Common myeloid progenitor, CD34-positive (primary cell): ENCODE measurements around the gene UCK1.

ENCODE experiments used
- CTCF ChIA-PET: fragments of 350-600 bp; sonication (Branson Sonifier 250); formaldehyde crosslinking; loops from one replicate; lab custom pipeline; 2021; ENCODE audit warnings: antibody characterized with exemption; lab: Charles Lee
- POLR2A ChIA-PET: fragments of 350-600 bp; sonication (Branson Sonifier 250); formaldehyde crosslinking; loops from one replicate; lab custom pipeline; 2021; ENCODE audit warnings: antibody characterized with exemption; lab: Charles Lee
- DNase-seq, 3 donors: peaks; one replicate each; pipeline versions ENCODE4 v3.0.0 to v3.0.0-alpha.2; 2013
- H3K27ac ChIP-seq, 2 experiments: 1 replicate in 1 of 2; 2 replicates in 1 of 2; pipeline ENCODE4 v1.7.0; 2013; ENCODE audit warnings: inconsistent platforms in 2 of 2, low read length in 2 of 2, mild to moderate bottlenecking in 2 of 2, low read depth in 1 of 2, moderate library complexity in 1 of 2; ENCODE audit not compliant: severe bottlenecking in 2 of 2, insufficient read depth in 1 of 2, poor library complexity in 1 of 2
- H3K27me3 ChIP-seq, 5 experiments: replicated peaks in 2 of 5; 1 replicate in 3 of 5; 2 replicates in 2 of 5; pipeline versions ENCODE4 v1.6.1 to v1.7.0; 2013; ENCODE audit warnings: low read length in 4 of 5, mild to moderate bottlenecking in 2 of 5, moderate library complexity in 2 of 5, inconsistent platforms in 1 of 5; ENCODE audit not compliant: insufficient read depth in 5 of 5, control insufficient read depth in 4 of 5
- H3K36me3 ChIP-seq, 4 experiments: 1 replicate in 2 of 4; 2 replicates in 2 of 4; pipeline versions ENCODE4 v1.6.1 to v1.7.0; 2013; ENCODE audit warnings: low read length in 3 of 4, control low read depth in 1 of 4, mild to moderate bottlenecking in 1 of 4; ENCODE audit not compliant: control insufficient read depth in 4 of 4, insufficient read depth in 4 of 4
- H3K4me1 ChIP-seq, 4 experiments: 1 replicate in 3 of 4; 2 replicates in 1 of 4; pipeline versions ENCODE4 v1.6.1 to v1.7.1; 2013; ENCODE audit warnings: low read length in 3 of 4, mild to moderate bottlenecking in 3 of 4, control low read depth in 1 of 4, inconsistent platforms in 1 of 4, moderate library complexity in 1 of 4; ENCODE audit not compliant: control insufficient read depth in 4 of 4, insufficient read depth in 4 of 4; ENCODE audit errors: control extremely low read depth in 1 of 4
- H3K4me3 ChIP-seq, 7 experiments: 1 replicate in 4 of 7; 2 replicates in 3 of 7; pipeline versions ENCODE4 v1.5.1 to v1.7.0; 2013; ENCODE audit warnings: mild to moderate bottlenecking in 7 of 7, low read length in 6 of 7, moderate library complexity in 6 of 7, inconsistent platforms in 2 of 7, low read depth in 2 of 7, control low read depth in 1 of 7; ENCODE audit not compliant: insufficient read depth in 4 of 7, control insufficient read depth in 1 of 7; ENCODE audit errors: extremely low read depth in 1 of 7
- H3K9me3 ChIP-seq, 5 experiments: 1 replicate in 4 of 5; 2 replicates in 1 of 5; pipeline versions ENCODE4 v1.6.1 to v1.7.1; 2013; ENCODE audit warnings: low read length in 4 of 5, mild to moderate bottlenecking in 2 of 5, inconsistent platforms in 1 of 5, low read depth in 1 of 5, moderate library complexity in 1 of 5; ENCODE audit not compliant: control insufficient read depth in 4 of 5, insufficient read depth in 2 of 5; ENCODE audit errors: control extremely low read depth in 1 of 5
- WGBS: methylation state at CpG from one replicate; pipeline ENCODE4 v1.1.5; 2013; ENCODE audit not compliant: insufficient coverage; 5-methylcytosine and 5-hydroxymethylcytosine counted together

Gene UCK1

GRCh38 chr9:131490514-131490913 lies 40.5 kb downstream of the UCK1 start:
- Histone ChIP-seq H3K27ac (no peak overlapping the region), H3K4me3 (no peak overlapping the region), H3K36me3 (peaks cover 21 to 100% (median 81%) of the 10 kb centered on the region in 4 experiments), H3K4me1 (no peaks in the 10 kb centered on the region), H3K27me3 (no peaks in the 10 kb centered on the region), H3K9me3 (no peaks in the 10 kb centered on the region)
- CTCF ChIA-PET, result interaction anchor here (0.7 to 1.5 kb wide), 3 partner anchors 12 to 62 kb away, joined by 3 to 4 read pairs (median 3); no protein-coding TSS in a partner anchor
- POLR2A ChIA-PET, result no interaction called here
- no peak for DNase-seq
- 79% methylated on average over 7 of the region's 8 CpGs for WGBS

GRCh38 chr9:131487621-131488031 lies 43.4 kb downstream of the UCK1 start:
- no peaks in the 10 kb centered on the region for H3K9me3 ChIP-seq
- 96% methylated on average over 14 of the region's 14 CpGs for WGBS
- ChIA-PET POLR2A (no interaction called here), CTCF (interaction anchor here (0.9 to 1.2 kb wide), 2 partner anchors 9 to 11 kb away, joined by 3 read pairs; no protein-coding TSS in a partner anchor)
- H3K4me3 ChIP-seq, result no peak overlapping the region
- no peak overlapping the region for H3K27ac ChIP-seq
- no peak for DNase-seq
- H3K36me3 ChIP-seq, result peaks cover 20 to 100% (median 82%) of the 10 kb centered on the region in 4 experiments
- H3K27me3 ChIP-seq, result no peaks in the 10 kb centered on the region
- no peaks in the 10 kb centered on the region for H3K4me1 ChIP-seq

DNA sequence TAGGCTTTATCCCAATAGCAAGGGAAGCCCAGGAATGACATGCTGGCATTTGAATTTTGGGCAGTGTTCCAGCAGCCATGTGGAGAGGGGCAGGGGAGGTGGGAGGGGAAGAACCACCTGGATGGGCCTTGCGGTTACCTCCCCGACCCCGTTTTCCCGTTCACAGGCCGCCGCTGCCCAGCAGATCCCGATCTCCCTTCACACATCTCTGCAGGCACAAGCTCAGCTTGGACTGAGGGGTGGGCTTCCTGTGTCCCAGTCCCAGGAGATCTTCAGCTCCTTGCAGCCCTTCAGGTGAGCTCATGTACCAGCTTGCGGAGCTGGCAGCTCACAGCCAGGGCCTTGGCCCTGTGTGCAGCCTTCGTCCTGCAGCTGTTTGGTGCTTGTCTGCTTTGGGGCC lies 44.1 kb downstream of the UCK1 start:
- H3K36me3 ChIP-seq, result peaks cover 18 to 100% (median 79%) of the 10 kb centered on the region in 4 experiments
- no peaks in the 10 kb centered on the region for H3K9me3 ChIP-seq
- H3K4me1 ChIP-seq, result no peaks in the 10 kb centered on the region
- POLR2A ChIA-PET, result no interaction called here
- no peaks in the 10 kb centered on the region for H3K27me3 ChIP-seq
- 98% methylated on average over 8 of the region's 9 CpGs for WGBS
- CTCF ChIA-PET, result no interaction called here
- no peak overlapping the region for H3K4me3 ChIP-seq
- DNase-seq, result no peak
- no peak overlapping the region for H3K27ac ChIP-seq

GRCh38 chr9:131485728-131486422 lies 45.2 kb downstream of the UCK1 start:
- WGBS, result 90% methylated on average over 13 of the region's 19 CpGs
- DNase-seq, result no peak
- Histone ChIP-seq H3K36me3 (peaks cover 15 to 98% (median 75%) of the 10 kb centered on the region in 4 experiments), H3K9me3 (no peaks in the 10 kb centered on the region), H3K4me3 (no peak overlapping the region), H3K4me1 (no peaks in the 10 kb centered on the region), H3K27ac (no peak overlapping the region), H3K27me3 (no peaks in the 10 kb centered on the region)
- ChIA-PET POLR2A (no interaction called here), CTCF (interaction anchor here (1.3 kb wide), 1 partner anchor 117 kb away, joined by 3 read pairs; no protein-coding TSS in a partner anchor)

DNA sequence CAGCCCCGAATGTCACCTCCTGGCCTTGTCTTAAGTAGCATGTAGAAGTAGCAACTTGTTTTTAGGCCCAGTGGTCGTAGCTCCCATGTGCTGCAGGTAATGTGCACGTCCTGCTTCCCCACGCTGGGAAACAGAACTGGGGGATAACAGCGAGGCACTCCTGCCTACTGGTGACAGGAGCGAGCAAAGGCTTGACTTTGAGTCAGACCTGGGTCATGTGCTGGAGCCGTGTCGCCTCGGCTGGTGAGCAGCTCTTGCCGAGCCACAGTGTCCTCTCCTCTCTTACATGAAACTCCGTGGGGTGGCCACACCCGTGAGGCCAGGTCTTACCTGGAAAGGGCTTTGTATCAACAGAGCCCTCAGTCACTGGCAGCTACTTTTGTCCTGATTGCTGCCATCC lies 45.9 kb downstream of the UCK1 start:
- H3K4me1 ChIP-seq, result no peaks in the 10 kb centered on the region
- H3K9me3 ChIP-seq, result no peaks in the 10 kb centered on the region
- H3K4me3 ChIP-seq, result no peak overlapping the region
- no peak for DNase-seq
- peaks cover 13 to 98% (median 75%) of the 10 kb centered on the region in 4 experiments for H3K36me3 ChIP-seq
- whole genome bisulfite sequencing, result 94% methylated on average over 12 of the region's 12 CpGs
- no peak overlapping the region for H3K27ac ChIP-seq
- ChIA-PET POLR2A (no interaction called here), CTCF (interaction anchor here (1.3 kb wide), 1 partner anchor 117 kb away, joined by 3 read pairs; no protein-coding TSS in a partner anchor)
- H3K27me3 ChIP-seq, result no peaks in the 10 kb centered on the region

DNA sequence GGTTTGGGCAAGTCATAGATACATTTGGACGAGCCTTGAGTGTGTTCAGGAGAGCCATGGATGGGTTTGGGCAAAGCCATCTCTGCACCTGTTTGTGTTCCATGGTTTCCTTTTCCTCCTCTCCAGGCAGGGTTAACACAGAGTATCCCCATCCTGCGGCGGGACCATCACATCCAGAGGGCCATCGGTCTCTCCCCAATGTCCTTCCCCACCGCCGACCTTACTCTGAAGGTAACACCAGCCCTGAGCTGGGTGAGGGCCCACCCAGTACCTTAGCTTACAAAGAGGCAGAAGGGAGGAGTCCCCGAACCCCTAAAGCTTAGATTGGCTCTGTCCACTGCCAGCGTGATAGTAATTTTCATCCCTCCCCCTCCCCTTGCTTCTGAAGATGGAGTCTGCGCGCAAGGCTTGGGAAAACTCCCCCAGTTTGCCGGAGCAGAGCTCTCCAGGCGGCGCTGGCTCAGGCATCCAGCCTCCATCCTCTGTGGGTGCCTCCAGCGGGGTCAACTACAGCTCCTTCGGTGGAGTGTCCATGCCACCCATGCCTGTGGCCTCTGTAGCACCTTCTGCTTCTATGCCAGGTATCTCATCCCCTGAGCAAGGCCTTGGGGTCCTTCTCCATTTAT lies 46.4 kb downstream of the UCK1 start:
- Histone ChIP-seq H3K36me3 (peaks cover 14 to 98% (median 76%) of the 10 kb centered on the region in 4 experiments), H3K27ac (no peak overlapping the region), H3K4me1 (no peaks in the 10 kb centered on the region), H3K4me3 (no peak overlapping the region), H3K9me3 (no peaks in the 10 kb centered on the region), H3K27me3 (no peaks in the 10 kb centered on the region)
- CTCF ChIA-PET, result interaction anchor here (1.3 kb wide), 1 partner anchor 116 kb away, joined by 3 read pairs; no protein-coding TSS in a partner anchor
- 97% methylated on average over 13 of the region's 15 CpGs for WGBS
- POLR2A ChIA-PET, result no interaction called here
- DNase-seq, result no peak

- H3K27ac ChIP-seq, result no peak overlapping the region
- H3K9me3 ChIP-seq, result no peaks in the 10 kb centered on the region
- DNase-seq, result no peak
- no peaks in the 10 kb centered on the region for H3K4me1 ChIP-seq
- 97% methylated on average over 5 of the region's 7 CpGs for WGBS
- H3K27me3 ChIP-seq, result no peaks in the 10 kb centered on the region
- no peak overlapping the region for H3K4me3 ChIP-seq
- ChIA-PET CTCF (interaction anchor here (1.0 kb wide), 1 partner anchor 13 kb away, joined by 3 read pairs; no protein-coding TSS in a partner anchor), POLR2A (no interaction called here)
- peaks cover 18 to 98% (median 79%) of the 10 kb centered on the region in 4 experiments for H3K36me3 ChIP-seq
Observed at GRCh38 chr9:131484051-131484445, 47.0 kb downstream of the UCK1 start.
